Rectal smooth muscle tissue (tissue), 1 donor: ENCODE data around the gene ARF1.

Source experiments
- H3K27ac ChIP-seq: one replicate; pipeline ENCODE4 v1.7.0; 2013; ENCODE audit warnings: low read depth, low read length, inconsistent platforms
- H3K27me3 ChIP-seq: one replicate; pipeline ENCODE4 v1.7.0; 2013; ENCODE audit warnings: low read length; ENCODE audit not compliant: control insufficient read depth, insufficient read depth
- H3K36me3 ChIP-seq: one replicate; pipeline ENCODE4 v1.7.0; 2013; ENCODE audit warnings: low read length; ENCODE audit not compliant: control insufficient read depth, insufficient read depth
- H3K4me1 ChIP-seq: one replicate; pipeline ENCODE4 v1.7.0; 2013; ENCODE audit warnings: low read length; ENCODE audit not compliant: control insufficient read depth, insufficient read depth
- H3K4me3 ChIP-seq: one replicate; pipeline ENCODE4 v1.7.0; 2013; ENCODE audit warnings: low read length
- H3K9ac ChIP-seq: one replicate; pipeline ENCODE4 v1.7.0; 2013; ENCODE audit warnings: low read length

Gene ARF1

GRCh38 chr1:228088586-228089498, 6.3 kb downstream of the ARF1 start:
- Histone ChIP-seq H3K27me3 (no peaks in the 10 kb centered on the region), H3K4me3 (peak overlapping the region; percentile 18), H3K9ac (no peak overlapping the region), H3K4me1 (peaks cover 51% of the 10 kb centered on the region), H3K36me3 (peaks cover 7% of the 10 kb centered on the region), H3K27ac (no peak overlapping the region)

DNA sequence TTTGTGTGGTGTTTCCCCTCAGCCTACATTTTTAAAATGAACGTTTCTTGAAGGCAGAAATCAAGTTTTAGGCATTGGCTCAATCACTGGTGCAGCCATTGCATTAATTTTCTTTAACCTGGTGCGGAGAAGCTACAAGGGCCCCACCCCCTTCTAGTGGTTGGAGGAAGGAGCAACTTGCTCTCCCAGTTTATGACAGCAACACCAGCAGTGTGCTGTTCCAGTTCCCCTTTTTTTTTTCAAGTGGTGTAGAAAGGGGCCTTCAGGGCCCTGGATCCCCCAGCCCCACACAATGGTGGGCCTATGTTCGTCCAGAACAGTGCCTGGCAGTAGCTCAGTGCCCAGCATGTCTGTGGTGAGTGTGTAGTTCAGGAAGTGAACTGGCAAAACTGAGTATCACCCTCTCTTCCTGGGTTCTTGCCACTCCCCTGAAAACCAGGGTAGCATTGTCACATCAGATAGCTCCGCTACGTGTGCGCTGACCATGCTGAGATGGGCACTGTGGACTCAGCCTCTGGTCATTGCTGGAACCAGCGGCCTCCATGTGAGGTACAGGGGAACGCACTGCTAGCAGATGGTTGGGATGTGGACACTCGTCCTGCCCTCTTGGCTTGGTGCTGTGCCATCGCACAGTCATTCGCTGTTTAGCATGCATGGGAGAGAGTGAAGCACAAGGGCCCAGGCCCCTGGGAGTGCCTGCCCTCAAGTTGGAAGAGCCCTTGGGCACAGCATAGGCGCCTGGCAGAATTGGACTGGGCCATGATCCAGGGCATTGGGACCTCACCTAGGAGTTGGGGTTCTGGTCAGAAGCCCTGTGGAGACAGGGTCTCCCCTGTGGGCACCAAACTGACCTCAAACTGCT, 7.2 kb downstream of the ARF1 start:
- Histone ChIP-seq H3K36me3 (peaks cover 7% of the 10 kb centered on the region), H3K4me1 (peaks cover 43% of the 10 kb centered on the region), H3K27ac (no peak overlapping the region), H3K27me3 (no peaks in the 10 kb centered on the region), H3K4me3 (peak overlapping the region; percentile 6), H3K9ac (no peak overlapping the region)

DNA sequence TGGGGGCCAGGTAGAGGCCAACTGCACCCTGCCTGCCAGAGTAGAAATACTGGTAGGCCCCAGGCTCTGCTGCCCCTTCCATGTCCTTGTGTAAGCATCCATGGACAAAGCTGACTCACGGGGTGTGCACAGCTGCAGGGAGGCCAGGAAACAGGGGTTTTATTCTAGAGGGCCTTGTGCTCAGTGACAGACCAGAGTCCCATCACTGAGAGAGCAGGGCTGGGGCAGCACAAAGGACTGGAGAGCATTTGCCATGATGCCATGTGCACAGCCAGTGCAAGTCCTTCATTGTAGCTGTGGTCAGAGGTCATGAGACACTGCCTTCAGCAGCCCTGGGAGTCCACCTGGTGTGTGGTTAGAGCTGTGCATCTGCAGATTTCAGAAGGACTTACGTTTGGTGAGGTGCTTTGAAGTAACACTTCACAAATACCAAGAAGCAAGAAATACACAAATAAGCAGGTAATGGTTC, 8.1 kb downstream of the ARF1 start:
- Histone ChIP-seq H3K27ac (no peak overlapping the region), H3K4me1 (peaks cover 36% of the 10 kb centered on the region), H3K36me3 (peaks cover 7% of the 10 kb centered on the region), H3K4me3 (no peak overlapping the region), H3K9ac (no peak overlapping the region), H3K27me3 (no peaks in the 10 kb centered on the region)

DNA sequence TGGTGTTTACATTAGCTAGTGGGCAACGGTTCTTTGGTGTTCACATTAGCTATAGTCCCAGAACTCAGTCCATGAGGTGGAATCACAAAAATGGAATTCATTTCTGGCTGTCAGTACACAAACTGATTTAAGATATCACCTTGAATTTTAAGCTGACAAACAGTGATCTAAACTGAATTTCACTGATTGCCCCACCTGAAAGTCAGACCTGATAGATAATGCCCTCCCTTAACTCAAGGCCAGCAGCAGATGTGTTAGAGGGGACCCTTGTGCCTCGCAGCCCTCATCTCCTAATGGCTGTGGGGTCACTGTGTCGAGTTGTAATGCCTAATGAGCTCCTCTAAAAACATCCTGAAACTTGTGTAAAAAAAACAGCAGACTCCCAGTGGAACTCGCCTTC, 8.6 kb downstream of the ARF1 start:
- no peak overlapping the region for H3K27ac ChIP-seq

DNA sequence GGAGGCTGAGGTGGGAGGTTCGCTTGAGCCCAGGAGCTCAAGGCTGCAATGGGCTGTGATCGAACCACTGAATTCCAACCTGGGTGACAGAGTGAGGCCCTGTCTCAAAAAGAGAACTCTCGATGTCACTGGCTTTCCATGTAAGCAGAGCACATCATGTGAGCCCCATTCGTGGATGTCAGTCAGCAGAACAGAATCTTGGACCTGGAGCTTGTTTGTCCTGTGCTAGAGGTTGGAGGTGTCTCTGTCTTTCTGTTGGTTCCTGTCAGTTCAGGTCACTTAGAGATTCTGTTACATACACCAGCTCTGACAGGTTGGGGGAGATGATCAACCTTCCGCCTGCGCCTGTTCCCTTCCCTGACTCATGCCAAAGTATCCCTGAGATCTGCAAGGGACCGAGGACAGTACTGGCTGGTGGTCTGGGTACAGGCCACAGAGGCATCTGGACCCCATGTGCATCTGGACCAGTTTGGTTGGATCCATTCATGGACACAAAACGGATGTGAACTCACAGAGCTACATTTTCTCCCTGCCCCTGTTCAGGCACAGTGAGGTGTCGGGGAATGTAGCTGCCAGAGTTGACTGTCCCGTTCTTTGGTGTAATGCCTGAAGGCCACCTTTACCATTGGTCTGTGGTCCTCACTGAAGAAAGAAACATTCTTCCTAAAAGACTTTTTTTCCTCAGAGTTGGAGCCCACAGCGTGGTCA, 10.0 kb downstream of the ARF1 start:
- H3K27ac ChIP-seq, result no peak overlapping the region
- no peak overlapping the region for H3K4me3 ChIP-seq
- H3K4me1 ChIP-seq, result peaks cover 21% of the 10 kb centered on the region
- no peaks in the 10 kb centered on the region for H3K27me3 ChIP-seq
- peaks cover 14% of the 10 kb centered on the region for H3K36me3 ChIP-seq
- H3K9ac ChIP-seq, result no peak overlapping the region

More for the DNA sequence above, 8.6 kb downstream of the ARF1 start:
- peaks cover 7% of the 10 kb centered on the region for H3K36me3 ChIP-seq
- no peaks in the 10 kb centered on the region for H3K27me3 ChIP-seq
- H3K4me1 ChIP-seq, result peaks cover 32% of the 10 kb centered on the region
- H3K4me3 ChIP-seq, result no peak overlapping the region
- H3K9ac ChIP-seq, result no peak overlapping the region

GRCh38 chr1:228093050-228093906, 10.8 kb downstream of the ARF1 start:
- Histone ChIP-seq H3K27me3 (no peaks in the 10 kb centered on the region), H3K27ac (no peak overlapping the region), H3K9ac (no peak overlapping the region), H3K4me1 (peaks cover 13% of the 10 kb centered on the region), H3K36me3 (peaks cover 20% of the 10 kb centered on the region), H3K4me3 (no peak overlapping the region)

- Histone ChIP-seq H3K9ac (no peak overlapping the region), H3K4me1 (peaks cover 13% of the 10 kb centered on the region), H3K27ac (no peak overlapping the region), H3K4me3 (no peak overlapping the region), H3K36me3 (peaks cover 32% of the 10 kb centered on the region), H3K27me3 (no peaks in the 10 kb centered on the region)
Measured at GRCh38 chr1:228094432-228095016, 12.0 kb downstream of the ARF1 start.

GRCh38 chr1:228095161-228095560, 12.7 kb downstream of the ARF1 start:
- Histone ChIP-seq H3K4me1 (peaks cover 8% of the 10 kb centered on the region), H3K36me3 (peaks cover 37% of the 10 kb centered on the region), H3K27me3 (no peaks in the 10 kb centered on the region), H3K27ac (no peak overlapping the region), H3K9ac (no peak overlapping the region), H3K4me3 (no peak overlapping the region)

DNA sequence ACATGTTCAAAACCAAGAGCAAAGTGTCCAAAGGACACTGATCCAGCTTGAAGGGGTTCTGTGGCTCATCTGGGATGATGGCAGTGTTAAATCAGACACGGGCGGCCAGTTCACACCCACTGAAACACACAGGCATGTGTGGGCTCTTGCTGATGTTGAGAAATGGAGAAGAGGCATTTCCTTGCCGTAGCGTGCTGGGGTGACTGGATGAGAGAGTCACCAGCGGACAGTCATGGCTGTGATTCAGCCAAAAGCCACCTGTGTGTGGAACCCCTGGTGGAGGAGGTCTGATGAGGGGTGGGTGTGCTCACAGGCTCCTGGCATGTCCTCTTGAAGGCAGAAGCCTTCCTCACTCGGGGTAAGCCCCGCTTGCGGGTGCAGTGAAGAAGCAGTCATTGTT, 13.4 kb downstream of the ARF1 start:
- no peak overlapping the region for H3K4me3 ChIP-seq
- H3K9ac ChIP-seq, result no peak overlapping the region
- no peak overlapping the region for H3K27ac ChIP-seq
- peaks cover 37% of the 10 kb centered on the region for H3K36me3 ChIP-seq
- no peaks in the 10 kb centered on the region for H3K27me3 ChIP-seq
- H3K4me1 ChIP-seq, result no peaks in the 10 kb centered on the region

GRCh38 chr1:228096416-228097332, 14.2 kb downstream of the ARF1 start:
- Histone ChIP-seq H3K36me3 (peaks cover 37% of the 10 kb centered on the region), H3K27me3 (no peaks in the 10 kb centered on the region), H3K27ac (no peak overlapping the region)

More at GRCh38 chr1:228096416-228097332, 14.2 kb downstream of the ARF1 start:
- no peak overlapping the region for H3K4me3 ChIP-seq
- H3K9ac ChIP-seq, result no peak overlapping the region
- H3K4me1 ChIP-seq, result no peaks in the 10 kb centered on the region
